ENCODE data around the gene ST6GALNAC4.

The ST6GALNAC4 gene

GRCh38 chr9:127912296-127912695 is 4.5 kb downstream of the ST6GALNAC4 start:
- no peak for DNase-seq (ENCODE audit: low read depth)

GRCh38 chr9:127910613-127911205 is 6.1 kb downstream of the ST6GALNAC4 start:
- DNase-seq (ENCODE audit: low read depth), result peak; percentile 51

DNA sequence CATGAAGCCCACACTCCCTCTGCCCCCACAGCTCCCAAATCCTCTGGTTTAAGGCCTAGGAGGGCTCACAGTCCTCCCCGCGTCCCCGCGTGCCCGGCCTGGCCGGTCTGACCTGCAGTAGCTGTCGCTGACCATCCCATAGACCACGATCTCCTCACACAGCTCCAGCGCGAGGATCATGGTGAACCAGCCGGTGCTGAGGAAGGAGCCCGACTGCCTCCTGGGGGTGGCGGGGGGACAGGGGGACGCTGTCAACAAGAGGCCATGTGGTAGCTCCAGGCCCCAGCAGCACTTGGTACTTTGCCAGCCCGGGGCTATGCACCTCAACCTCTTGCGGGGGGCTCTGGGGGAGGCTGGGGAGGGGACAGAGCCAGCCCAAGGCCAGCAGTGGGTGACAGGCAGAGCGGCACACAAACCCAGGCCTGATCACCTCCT is 7.0 kb downstream of the ST6GALNAC4 start:
- DNase-seq (ENCODE audit: low read depth), result no peak

GRCh38 chr9:127908660-127908926 is 8.2 kb downstream of the ST6GALNAC4 start:
- no peak for DNase-seq (ENCODE audit: low read depth)

DNA sequence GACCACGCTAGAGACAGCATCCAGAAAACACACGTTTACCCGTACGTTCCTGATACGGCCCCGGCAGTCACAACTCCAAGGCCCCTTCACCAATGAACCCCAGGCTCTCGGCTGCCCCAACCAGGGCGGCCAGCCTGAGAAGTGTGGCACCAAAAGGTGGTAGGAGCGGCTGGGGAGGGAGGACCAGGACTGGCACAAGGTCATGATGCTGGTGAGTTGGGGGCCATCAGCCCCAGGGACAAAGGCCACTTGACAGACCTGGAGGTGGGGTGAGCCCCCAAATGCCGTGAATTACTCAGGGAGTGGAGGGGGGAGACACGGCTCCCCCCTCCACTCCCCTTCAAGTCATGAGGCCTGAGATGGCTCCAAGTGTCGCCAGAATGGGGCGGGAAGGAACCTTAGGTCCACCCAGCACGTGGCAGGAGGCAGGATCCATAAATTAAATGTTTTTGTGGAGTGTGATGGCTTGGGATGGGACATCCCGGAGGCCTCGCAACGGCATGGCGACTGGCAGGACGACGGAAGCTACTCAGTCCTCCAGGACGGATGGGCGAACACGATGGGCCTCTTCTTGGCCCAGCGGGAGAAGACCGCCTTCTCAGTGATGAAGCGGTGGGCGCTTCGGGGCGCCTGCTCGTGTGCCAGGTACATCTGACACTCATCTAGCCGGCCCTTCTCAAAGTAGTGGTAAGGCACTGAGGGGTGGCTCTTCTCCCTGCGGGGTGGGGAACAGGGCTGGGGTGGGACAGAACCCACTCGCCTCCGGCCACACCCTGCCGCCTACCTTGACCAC is 8.8 kb downstream of the ST6GALNAC4 start:
- no peak for DNase-seq (ENCODE audit: low read depth)

GRCh38 chr9:127905788-127906191 is 11.1 kb downstream of the ST6GALNAC4 start:
- no peak for DNase-seq (ENCODE audit: low read depth)

DNA sequence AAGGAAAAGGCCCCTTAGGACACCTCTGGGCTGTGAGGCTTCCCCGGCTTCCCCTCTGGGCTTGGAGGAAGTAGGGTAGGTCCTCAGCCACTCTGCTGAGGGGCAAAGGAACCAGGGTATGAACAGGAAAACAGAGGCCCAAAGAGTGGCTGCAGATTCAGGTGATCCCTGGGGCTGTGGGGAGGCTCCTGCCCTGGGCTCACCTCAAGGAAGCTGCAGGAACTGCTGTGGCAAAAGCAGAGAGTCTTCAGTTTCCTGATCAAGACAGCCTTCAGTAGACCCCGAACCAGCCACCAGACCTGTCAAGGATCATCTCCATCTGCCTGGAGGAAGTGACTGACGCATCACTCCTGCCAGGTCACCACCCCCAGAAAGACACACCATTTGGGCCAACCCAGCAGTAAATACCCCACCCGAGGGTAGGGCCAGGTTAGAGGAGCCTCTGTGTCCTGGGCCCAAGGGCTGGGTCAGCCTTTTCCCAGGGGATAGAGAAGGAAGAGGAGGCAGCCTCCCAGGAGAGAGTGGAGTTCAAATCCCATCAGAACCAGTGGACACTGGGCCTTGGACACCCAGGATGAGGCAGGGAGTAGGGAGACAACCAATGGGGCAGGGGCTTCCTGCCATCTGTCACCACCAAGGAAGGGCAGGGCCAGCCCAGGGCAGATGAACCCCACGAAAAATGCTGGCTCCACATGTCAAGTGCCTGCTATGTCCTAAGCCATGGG is 11.7 kb downstream of the ST6GALNAC4 start:
- DNase-seq (ENCODE audit: low read depth), result no peak

DNA sequence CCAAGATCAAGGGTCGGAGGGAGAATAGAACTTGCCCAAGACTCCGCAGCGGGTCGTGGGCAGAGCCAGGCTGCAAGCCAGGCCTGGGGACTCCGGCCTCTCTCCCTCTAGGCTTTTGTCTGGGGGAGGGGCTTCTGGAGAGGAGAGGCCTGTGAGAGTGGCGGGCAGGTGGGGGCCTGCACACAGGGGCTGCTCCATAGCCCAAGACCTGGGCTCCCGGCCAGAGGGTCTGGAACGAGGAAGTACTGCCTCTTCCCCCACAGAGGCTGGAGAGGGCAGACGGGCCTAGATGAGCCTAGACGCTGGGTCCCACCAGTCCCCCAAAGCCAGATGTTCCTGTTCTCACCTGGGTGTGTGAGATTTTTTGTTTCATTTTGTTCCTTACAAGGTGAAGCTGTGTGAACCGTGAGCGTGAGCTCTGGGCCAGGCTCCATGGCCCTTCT is 12.3 kb downstream of the ST6GALNAC4 start:
- DNase-seq (ENCODE audit: low read depth), result no peak

GRCh38 chr9:127903557-127904475 is 13.0 kb downstream of the ST6GALNAC4 start:
- no peak for DNase-seq (ENCODE audit: low read depth)

GRCh38 chr9:127899128-127899943 is 17.5 kb downstream of the ST6GALNAC4 start, which contains the start of gene ST6GALNAC6:
Gene ST6GALNAC6 (minus strand): TSS chr9:127899603. CDS start chr9:127897981, 1,622 bp downstream.
- DNase-seq (ENCODE audit: low read depth), result peak; percentile 77

GRCh38 chr9:127898433-127899127 is 18.3 kb downstream of the ST6GALNAC4 start:
- DNase-seq (ENCODE audit: low read depth), result peak; percentile 73

DNA sequence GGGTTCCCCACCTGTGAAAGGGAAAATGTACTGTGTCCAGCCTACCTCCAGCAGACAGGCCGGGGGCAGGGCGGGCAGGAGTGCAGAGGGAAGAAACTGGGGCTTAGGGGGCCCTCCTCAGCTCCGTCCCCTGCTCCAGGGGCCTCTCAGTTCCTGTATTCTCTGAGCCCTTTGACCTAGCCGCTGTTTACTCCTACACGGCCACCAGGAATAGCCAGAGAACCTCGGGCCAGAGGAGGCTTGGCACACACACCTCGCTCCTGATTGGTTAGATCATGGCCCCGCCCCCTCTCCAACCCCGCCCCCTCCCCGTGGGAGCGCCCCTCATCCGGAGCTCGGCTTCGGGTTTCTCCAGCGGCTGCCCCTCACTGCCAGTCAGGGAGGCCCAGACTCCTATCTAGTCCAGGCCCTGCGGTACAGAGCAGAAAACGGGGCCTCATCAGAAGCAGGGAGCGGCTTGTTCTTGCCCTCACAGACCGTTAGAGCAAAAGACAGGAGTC is 19.6 kb downstream of the ST6GALNAC4 start:
- DNase-seq (ENCODE audit: low read depth), result peak; percentile 68

DNA sequence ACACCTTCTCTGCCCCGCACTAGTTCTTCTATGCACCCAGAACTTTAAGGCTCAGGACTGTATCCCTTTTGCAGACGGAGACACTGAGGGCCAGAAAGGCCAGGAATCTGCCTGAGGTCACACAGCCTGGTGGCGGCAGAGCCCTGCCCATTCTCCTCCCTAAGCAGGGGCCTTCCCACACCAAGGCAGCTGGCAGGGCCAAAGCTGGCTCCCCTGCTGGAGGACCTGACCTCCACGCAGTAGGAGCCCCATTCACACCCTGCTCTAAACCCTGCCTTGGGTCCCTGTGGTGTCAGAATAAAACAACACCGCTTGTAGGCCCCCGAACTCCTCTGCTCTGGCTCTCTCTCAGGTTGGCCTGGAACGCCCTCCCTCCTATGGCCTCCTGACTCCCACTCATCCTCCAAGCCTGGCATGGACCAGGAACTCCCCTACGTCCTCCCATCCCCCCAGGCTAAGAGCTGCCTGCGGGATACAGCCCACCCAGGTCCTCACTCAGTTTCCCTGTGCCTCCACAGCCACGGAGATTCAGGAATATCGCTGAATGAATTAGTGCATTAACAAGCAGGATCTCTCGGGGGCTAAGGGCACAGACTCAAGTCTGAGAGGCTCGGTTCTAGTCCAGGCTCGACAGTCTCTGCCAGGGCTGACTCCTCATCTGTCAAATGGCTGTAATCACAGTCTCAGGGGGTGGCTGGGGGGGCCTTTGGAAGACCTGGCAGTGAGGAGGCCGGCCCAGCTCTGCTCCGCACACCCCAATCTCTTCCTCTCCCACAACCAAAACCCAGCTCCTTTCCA is 20.2 kb downstream of the ST6GALNAC4 start:
- DNase-seq (ENCODE audit: low read depth), result no peak

DNA sequence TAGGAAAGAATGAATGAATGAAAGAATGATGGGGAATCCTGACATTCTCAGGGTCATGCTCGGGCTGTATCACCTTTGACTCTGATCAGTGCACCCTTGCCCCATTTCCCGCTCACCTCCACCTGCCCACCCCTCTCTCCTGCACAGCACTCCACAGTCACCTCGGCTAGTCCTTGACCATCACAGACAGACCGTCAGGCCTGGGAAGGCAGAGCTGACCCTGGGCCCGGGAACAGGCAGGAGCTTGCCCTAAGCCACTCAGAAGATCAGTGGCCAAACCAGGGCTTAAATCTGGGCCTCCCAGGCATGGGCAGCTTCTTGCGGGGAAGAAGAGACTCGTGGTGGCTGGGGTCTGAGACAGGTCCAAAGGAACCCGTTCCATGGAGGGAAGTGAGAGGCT is 21.0 kb downstream of the ST6GALNAC4 start:
- DNase-seq (ENCODE audit: low read depth), result no peak

DNA sequence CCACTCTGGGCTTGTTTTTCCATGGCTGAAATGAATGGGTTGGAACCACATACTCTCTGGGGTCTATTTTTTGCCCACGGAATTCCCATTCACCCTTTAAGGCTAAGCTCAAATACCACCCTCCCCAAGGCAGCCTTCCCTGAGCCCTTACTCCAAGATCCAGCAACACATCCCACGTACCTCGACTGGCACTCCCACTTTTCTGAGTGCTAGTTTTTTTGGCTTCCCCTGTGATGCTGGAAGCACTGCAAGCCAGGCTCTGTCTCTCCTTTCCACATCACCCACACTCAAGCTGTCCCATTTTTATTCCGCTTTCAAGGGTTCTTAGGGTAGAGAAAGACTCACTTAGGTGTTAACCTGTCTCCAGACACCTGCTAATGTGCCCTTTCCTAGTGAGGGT is 23.4 kb downstream of the ST6GALNAC4 start:
- no peak for DNase-seq (ENCODE audit: low read depth)

- DNase-seq (ENCODE audit: low read depth), result no peak
These were observed 24.0 kb downstream of the ST6GALNAC4 start for GRCh38 chr9:127892831-127893230.

- peak; percentile 44 for DNase-seq (ENCODE audit: low read depth)
These were observed 26.8 kb downstream of the ST6GALNAC4 start for GRCh38 chr9:127890053-127890452.

DNA sequence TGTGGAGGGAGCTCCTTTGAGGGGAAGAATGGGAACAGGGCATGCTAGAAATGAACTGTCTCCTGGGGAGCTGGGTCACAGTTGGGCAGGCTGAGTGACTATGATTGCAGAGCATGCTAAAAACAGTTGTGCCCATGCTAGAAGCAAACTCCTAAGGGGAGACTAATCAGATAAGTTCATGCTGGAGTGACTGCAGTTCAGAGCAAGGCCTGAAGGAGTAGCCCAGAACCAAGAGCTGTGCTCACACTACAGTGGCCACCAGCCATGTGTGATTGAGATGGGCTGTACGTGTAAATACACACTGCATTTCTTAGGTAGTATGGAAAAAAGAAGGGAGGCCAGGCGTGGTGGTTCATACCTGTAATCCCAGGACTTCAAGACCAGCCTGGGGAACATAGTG is 29.0 kb downstream of the ST6GALNAC4 start:
- peak; percentile 45 for DNase-seq (ENCODE audit: low read depth)

DNA sequence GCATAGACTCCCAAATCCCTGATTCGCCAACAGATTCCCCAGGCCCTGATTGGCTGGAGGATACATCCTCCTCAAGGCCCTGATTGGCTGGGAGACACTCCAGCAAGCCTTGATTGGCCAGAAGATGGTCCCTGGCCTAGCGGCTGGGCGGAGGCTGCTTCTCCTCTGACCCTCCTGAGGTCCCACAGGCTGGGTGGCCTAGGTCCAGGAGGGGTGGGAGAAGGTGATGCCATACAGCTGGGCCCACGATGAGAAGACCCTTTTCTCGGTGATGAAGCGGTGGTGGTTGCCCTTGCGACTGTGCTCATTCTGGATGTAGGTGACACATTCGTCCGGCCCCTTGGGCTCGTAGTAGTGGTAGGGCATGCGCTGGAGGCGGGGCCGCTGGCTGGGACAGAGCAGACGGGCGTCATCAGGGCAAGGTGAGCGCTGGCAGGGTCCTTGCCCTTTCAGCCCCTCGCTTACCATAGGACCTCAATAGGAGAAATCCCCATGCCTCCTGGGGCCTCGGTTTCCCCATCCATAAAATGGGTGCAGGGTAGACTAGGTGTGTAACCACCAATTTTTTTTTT is 30.4 kb downstream of the ST6GALNAC4 start:
- peak; percentile 35 for DNase-seq (ENCODE audit: low read depth)

Measured in ELR (cell line).